ENCODE measurements around the gene ROBO1. TPM values are rescaled to one million over a fixed set of nuclear protein-coding genes. Genes with fewer than 3 reads are reported as not detected.

The ROBO1 gene
- total and polyA plus RNA-seq, 2 of the 8 experiments (the other 6 are each of a cell fraction or from before 2014, with no cell fraction given) = 51.4 to 91.0 TPM

- TF ChIP-seq CHD7 (IDR thresholded peaks at IDR 0.05; ENCODE audit: insufficient replicate concordance, low read length) (no peak), KDM1A (IDR thresholded peaks at IDR 0.05; ENCODE audit: borderline replicate concordance, low read length) (no peak), TAF1 (IDR thresholded peaks at IDR 0.05; ENCODE audit: low read depth, low read length) (no peak), GABPA (IDR thresholded peaks at IDR 0.05; ENCODE audit: borderline replicate concordance, insufficient read depth, low read length) (no peak), SP4 (IDR thresholded peaks at IDR 0.05; ENCODE audit: low read length) (no peak), CTBP2 (IDR thresholded peaks at IDR 0.05; ENCODE audit: borderline replicate concordance, insufficient read depth, insufficient read length, low read length) (no peak), POLR2AphosphoS5 (IDR thresholded peaks at IDR 0.05; ENCODE audit: low read depth, low read length) (no peak), HDAC2 (IDR thresholded peaks at IDR 0.05; ENCODE audit: borderline replicate concordance in 1 of 2, low read depth in 2 of 2, low read length in 2 of 2) (no peak), MAX (IDR thresholded peaks at IDR 0.05) (no peak), E2F6 (IDR thresholded peaks at IDR 0.05) (no peak)
These were observed 859.6 kb downstream of the ROBO1 start (continued) for GRCh38 chr3:78908236-78908635.
